Vagina (tissue), 2 donors: ENCODE measurements around the gene HMGN1. TPM values are rescaled to one million over a fixed set of nuclear protein-coding genes. Genes with fewer than 3 reads are reported as not detected.

ENCODE experiments used
- DNase-seq, 2 donors: peaks; one replicate each; pipeline ENCODE4 v3.0.0-alpha.2; 2017; ENCODE audit errors: extremely low spot score in 2 of 2
- H3K27ac ChIP-seq: fragments of 200-600 bp; sonication (generic); one replicate; pipeline ENCODE4 v1.5.1; 2019
- H3K27me3 ChIP-seq: fragments of 200-600 bp; sonication (generic); one replicate; pipeline ENCODE4 v1.5.1; 2019
- H3K36me3 ChIP-seq, 2 donors: fragments of 200-600 bp; sonication (generic); one replicate each; pipeline ENCODE4 v1.5.1; 2017 to 2019
- H3K4me1 ChIP-seq: fragments of 200-600 bp; sonication (generic); one replicate; pipeline ENCODE4 v1.5.1; 2019
- H3K4me3 ChIP-seq, 2 donors: fragments of 200-600 bp; sonication (generic); 1 replicate in 1 of 2; 2 replicates in 1 of 2; pipeline ENCODE4 v1.5.1; 2016 to 2019
- H3K9me3 ChIP-seq: fragments of 200-600 bp; sonication (generic); one replicate; pipeline ENCODE4 v1.5.1; 2019
- POLR2A ChIP-seq, 2 donors: fragments of 450-650 bp; IDR thresholded peaks; one replicate each; pipeline ENCODE4 v1.6.1; 2017; ENCODE audit warnings: antibody characterized with exemption in 2 of 2, mild to moderate bottlenecking in 2 of 2, moderate library complexity in 2 of 2
- POLR2AphosphoS5 ChIP-seq, 2 donors: sonication (generic); formaldehyde crosslinking; IDR thresholded peaks; one replicate each; pipeline ENCODE4 v1.9.0; 2017; ENCODE audit warnings: antibody characterized with exemption in 2 of 2, mild to moderate bottlenecking in 2 of 2, low read depth in 1 of 2; ENCODE audit not compliant: insufficient read depth in 1 of 2
- intact Hi-C: fragments of 100-400 bp; cut with DNase I; formaldehyde crosslinking; loops from one replicate; pipeline ENCODE4 v1.15.1; 2023
- total RNA-seq: library from RNA; depleted of rRNA; stranded (reverse); fragments of >200 nt; gene quantifications from one replicate; pipeline ENCODE4 v1.2.3, GENCODE V29; 2016
- TF ChIP-seq, protein P1 (sequence below), 3 experiments: fragments of 450-650 bp in 2 of 3; fragments of 200-600 bp in 1 of 3; sonication (generic) in 1 of 3; IDR thresholded peaks; one replicate each; pipeline ENCODE4 v1.5.1; 2017 to 2019; ENCODE audit warnings: antibody characterized with exemption in 3 of 3, mild to moderate bottlenecking in 2 of 3, moderate library complexity in 2 of 3

Gene HMGN1
- total RNA-seq, 1 donor from 2014 or later: 82.0 TPM

- H3K4me1 ChIP-seq: no peaks in the 10 kb centered on the region
- no peak overlapping the region for H3K27ac ChIP-seq
- no peak overlapping the region for H3K4me3 ChIP-seq
- TF ChIP-seq POLR2AphosphoS5 (IDR thresholded peaks at IDR 0.05; ENCODE audit: insufficient read depth in 1 of 2, low read depth in 1 of 2) (no peak), POLR2A (IDR thresholded peaks at IDR 0.05) (no peak)
- TF ChIP-seq, protein P1, sequence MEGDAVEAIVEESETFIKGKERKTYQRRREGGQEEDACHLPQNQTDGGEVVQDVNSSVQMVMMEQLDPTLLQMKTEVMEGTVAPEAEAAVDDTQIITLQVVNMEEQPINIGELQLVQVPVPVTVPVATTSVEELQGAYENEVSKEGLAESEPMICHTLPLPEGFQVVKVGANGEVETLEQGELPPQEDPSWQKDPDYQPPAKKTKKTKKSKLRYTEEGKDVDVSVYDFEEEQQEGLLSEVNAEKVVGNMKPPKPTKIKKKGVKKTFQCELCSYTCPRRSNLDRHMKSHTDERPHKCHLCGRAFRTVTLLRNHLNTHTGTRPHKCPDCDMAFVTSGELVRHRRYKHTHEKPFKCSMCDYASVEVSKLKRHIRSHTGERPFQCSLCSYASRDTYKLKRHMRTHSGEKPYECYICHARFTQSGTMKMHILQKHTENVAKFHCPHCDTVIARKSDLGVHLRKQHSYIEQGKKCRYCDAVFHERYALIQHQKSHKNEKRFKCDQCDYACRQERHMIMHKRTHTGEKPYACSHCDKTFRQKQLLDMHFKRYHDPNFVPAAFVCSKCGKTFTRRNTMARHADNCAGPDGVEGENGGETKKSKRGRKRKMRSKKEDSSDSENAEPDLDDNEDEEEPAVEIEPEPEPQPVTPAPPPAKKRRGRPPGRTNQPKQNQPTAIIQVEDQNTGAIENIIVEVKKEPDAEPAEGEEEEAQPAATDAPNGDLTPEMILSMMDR (IDR thresholded peaks at IDR 0.05): no peak
- H3K9me3 ChIP-seq: no peaks in the 10 kb centered on the region
- intact Hi-C loops: no loop called here
- DNase-seq: no peak
- no peaks in the 10 kb centered on the region for H3K27me3 ChIP-seq
- no peaks in the 10 kb centered on the region for H3K36me3 ChIP-seq
Observed at GRCh38 chr21:39334611-39335010, 14.3 kb downstream of the HMGN1 start.

- no peak overlapping the region for H3K27ac ChIP-seq
- H3K4me1 ChIP-seq: no peaks in the 10 kb centered on the region
- H3K27me3 ChIP-seq: no peaks in the 10 kb centered on the region
- intact Hi-C loops: no loop called here
- H3K36me3 ChIP-seq: no peaks in the 10 kb centered on the region
- DNase-seq: no peak
- TF ChIP-seq POLR2A (IDR thresholded peaks at IDR 0.05): no peak
- TF ChIP-seq, protein P1 (IDR thresholded peaks at IDR 0.05): no peak
- TF ChIP-seq POLR2AphosphoS5 (IDR thresholded peaks at IDR 0.05; ENCODE audit: insufficient read depth in 1 of 2, low read depth in 1 of 2): no peak
- H3K9me3 ChIP-seq: no peaks in the 10 kb centered on the region
- no peak overlapping the region for H3K4me3 ChIP-seq
Observed at GRCh38 chr21:39332175-39332574, 16.7 kb downstream of the HMGN1 start.

DNA sequence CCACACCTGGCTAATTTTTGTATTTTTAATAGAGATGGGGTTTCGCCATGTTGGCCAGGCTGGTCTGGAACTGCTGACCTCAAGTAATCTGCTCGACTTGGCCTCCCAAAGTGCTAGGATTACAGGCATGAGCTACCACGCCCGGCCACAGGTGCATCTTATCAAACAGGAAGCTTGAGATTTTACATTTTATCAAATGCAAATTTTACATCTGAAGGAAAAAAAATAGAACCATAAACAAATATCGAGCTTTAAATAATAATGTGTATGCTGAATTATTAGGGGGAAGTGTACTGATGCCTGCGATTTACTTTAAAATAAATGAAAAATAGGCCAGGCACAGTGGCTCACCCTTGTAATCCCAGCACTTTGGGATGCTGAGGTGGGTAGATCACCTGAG, 18.9 kb downstream of the HMGN1 start:
- TF ChIP-seq, protein P1 (IDR thresholded peaks at IDR 0.05): no peak
- TF ChIP-seq POLR2AphosphoS5 (IDR thresholded peaks at IDR 0.05; ENCODE audit: insufficient read depth in 1 of 2, low read depth in 1 of 2) (no peak), POLR2A (IDR thresholded peaks at IDR 0.05) (no peak)
- Histone ChIP-seq H3K36me3 (no peaks in the 10 kb centered on the region), H3K9me3 (no peaks in the 10 kb centered on the region), H3K27ac (no peak overlapping the region), H3K4me3 (no peak overlapping the region), H3K27me3 (no peaks in the 10 kb centered on the region), H3K4me1 (no peaks in the 10 kb centered on the region)
- intact Hi-C loops: no loop called here
- no peak for DNase-seq

GRCh38 chr21:39327727-39328126, 21.2 kb downstream of the HMGN1 start:
- intact Hi-C loops: no loop called here
- Histone ChIP-seq H3K27ac (no peak overlapping the region), H3K4me3 (no peak overlapping the region), H3K4me1 (no peaks in the 10 kb centered on the region), H3K27me3 (no peaks in the 10 kb centered on the region), H3K36me3 (no peaks in the 10 kb centered on the region), H3K9me3 (no peaks in the 10 kb centered on the region)
- TF ChIP-seq POLR2AphosphoS5 (IDR thresholded peaks at IDR 0.05; ENCODE audit: insufficient read depth in 1 of 2, low read depth in 1 of 2) (no peak), POLR2A (IDR thresholded peaks at IDR 0.05) (no peak)
- TF ChIP-seq, protein P1 (IDR thresholded peaks at IDR 0.05): no peak
- no peak for DNase-seq

GRCh38 chr21:39326607-39327307, 22.1 kb downstream of the HMGN1 start:
- intact Hi-C loops: no loop called here
- Histone ChIP-seq H3K27me3 (no peaks in the 10 kb centered on the region), H3K9me3 (no peaks in the 10 kb centered on the region), H3K4me1 (no peaks in the 10 kb centered on the region), H3K27ac (no peak overlapping the region), H3K36me3 (no peaks in the 10 kb centered on the region), H3K4me3 (no peak overlapping the region)
- TF ChIP-seq POLR2AphosphoS5 (IDR thresholded peaks at IDR 0.05; ENCODE audit: insufficient read depth in 1 of 2, low read depth in 1 of 2) (no peak), POLR2A (IDR thresholded peaks at IDR 0.05) (no peak)
- TF ChIP-seq, protein P1 (IDR thresholded peaks at IDR 0.05): no peak
- no peak for DNase-seq
